Stimulated activated CD4-positive, alpha-beta T cell treated with anti-CD3 and anti-CD28 coated beads, Interleukin-4, amount 100 ng/mL, for 24 hours (primary cell): Measurements from ENCODE around the gene CDH1.
"Not testable (repeated sequence)": the region's sequence is repeated elsewhere in the genome, so short reads cannot be mapped to it uniquely, and the experiment has no call there.

Source experiments
- DNase-seq: peaks from one replicate; pipeline ENCODE4 v3.0.0-alpha.2; 2020

Gene CDH1

DNA sequence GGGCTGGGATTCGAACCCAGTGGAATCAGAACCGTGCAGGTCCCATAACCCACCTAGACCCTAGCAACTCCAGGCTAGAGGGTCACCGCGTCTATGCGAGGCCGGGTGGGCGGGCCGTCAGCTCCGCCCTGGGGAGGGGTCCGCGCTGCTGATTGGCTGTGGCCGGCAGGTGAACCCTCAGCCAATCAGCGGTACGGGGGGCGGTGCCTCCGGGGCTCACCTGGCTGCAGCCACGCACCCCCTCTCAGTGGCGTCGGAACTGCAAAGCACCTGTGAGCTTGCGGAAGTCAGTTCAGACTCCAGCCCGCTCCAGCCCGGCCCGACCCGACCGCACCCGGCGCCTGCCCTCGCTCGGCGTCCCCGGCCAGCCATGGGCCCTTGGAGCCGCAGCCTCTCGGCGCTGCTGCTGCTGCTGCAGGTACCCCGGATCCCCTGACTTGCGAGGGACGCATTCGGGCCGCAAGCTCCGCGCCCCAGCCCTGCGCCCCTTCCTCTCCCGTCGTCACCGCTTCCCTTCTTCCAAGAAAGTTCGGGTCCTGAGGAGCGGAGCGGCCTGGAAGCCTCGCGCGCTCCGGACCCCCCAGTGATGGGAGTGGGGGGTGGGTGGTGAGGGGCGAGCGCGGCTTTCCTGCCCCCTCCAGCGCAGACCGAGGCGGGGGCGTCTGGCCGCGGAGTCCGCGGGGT, at the start of gene CDH1:
Gene CDH1, plus strand, starts transcription at position 247 of the 684 bp plus-strand sequence. Its CDS starts 124 bp downstream, at position 371.
- no peak for DNase-seq

DNA sequence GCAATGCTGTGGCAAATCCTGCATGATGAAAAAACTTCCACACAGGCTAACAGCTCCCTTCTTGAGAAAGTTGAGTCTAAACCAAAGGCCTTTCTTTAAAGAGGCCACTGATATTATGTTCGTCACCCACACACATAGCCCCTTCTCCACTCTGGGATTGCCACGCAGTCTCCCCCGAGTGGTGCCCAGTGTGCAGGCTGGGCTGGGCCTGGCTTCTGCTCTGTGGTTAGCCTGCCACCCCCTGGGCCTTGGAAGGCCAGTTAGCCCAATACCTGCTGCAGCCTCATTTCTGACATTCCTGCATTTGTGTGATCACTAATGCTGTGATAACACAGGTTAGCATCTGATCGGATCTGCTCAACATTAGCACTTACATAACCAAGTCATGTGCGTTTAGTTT, 47.2 kb upstream of the CDH1 start:
- no peak for DNase-seq

DNA sequence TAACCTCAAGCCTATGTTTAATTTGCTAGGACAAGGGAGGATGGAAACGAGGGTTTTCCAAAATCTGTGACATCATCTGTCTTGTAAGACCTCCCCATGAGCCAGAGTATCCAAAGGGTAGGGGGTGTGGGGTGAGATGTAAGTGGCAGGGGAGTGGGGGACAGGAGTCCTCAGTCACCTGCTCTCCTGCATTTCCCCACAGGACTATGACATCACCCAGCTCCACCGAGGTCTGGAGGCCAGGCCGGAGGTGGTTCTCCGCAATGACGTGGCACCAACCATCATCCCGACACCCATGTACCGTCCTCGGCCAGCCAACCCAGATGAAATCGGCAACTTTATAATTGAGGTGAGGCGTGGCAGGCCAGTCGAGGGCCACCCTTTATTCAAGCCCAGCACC, 41.5 kb upstream of the CDH1 start:
- no peak for DNase-seq

DNA sequence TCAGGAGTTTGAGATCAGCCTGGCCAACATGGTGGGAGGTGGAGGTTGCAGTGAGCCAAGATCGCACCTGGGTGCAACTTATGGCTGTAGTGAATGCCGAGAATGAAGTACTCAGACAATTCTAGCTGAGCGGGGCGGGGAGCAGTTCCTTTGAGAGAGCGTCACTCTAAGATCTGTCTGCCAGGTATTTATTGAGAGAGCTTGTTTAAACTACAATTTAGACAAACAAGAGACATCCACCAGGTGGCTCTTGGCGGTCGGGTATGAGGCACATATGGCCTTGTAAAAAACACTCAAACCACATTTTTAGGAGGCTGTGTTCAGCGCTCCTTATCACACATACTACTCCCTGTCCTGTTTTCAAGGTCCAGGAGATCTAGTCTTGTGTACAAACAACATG, 40.6 kb upstream of the CDH1 start:
- DNase-seq, result no peak

DNA sequence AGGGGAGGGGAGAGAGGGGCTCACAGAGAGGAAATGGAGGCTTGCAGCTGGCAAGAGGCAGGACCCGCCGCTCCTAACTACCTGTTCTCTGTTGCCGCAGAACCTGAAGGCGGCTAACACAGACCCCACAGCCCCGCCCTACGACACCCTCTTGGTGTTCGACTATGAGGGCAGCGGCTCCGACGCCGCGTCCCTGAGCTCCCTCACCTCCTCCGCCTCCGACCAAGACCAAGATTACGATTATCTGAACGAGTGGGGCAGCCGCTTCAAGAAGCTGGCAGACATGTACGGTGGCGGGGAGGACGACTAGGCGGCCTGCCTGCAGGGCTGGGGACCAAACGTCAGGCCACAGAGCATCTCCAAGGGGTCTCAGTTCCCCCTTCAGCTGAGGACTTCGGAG, 39.0 kb upstream of the CDH1 start:
- DNase-seq, result no peak

DNA sequence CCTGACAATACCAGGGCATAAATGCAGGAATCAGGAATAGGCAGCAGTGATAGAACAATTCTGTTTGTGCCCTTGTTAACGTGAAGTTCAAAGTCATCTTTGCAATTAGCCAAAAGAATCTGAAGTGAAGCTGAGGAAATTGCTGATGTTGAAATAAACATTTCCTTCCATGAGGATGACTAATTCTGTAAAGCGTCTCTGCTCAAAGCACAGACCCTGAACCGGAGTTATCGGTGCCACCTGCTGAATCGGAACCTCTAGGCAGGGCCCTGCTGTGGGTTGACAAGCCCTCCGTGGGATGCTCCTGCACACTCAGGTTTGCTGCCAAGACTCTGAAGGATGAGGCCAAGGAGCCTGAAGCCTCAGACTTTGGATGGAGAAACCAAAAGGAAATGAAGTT, 37.0 kb upstream of the CDH1 start:
- no peak for DNase-seq

DNA sequence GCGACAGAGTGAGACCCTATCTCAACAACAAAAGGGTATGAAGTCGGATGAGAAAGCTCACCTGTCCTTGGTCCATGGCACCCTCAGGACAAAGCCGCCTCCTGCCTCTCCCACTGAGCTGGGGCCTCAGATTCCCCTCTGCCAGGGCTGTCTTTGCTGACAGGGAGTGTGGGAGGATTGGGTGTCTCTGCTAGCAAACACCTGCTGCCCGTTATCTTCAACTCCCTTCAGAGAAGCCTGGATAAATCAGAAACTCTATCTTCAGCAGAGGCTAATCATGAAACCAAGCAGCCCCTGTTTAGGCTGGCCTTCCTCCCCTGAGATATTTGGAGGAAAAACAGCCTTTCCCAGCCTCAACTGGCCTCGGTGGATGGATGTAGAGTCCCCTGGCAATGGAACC, 36.3 kb upstream of the CDH1 start:
- no peak for DNase-seq

DNA sequence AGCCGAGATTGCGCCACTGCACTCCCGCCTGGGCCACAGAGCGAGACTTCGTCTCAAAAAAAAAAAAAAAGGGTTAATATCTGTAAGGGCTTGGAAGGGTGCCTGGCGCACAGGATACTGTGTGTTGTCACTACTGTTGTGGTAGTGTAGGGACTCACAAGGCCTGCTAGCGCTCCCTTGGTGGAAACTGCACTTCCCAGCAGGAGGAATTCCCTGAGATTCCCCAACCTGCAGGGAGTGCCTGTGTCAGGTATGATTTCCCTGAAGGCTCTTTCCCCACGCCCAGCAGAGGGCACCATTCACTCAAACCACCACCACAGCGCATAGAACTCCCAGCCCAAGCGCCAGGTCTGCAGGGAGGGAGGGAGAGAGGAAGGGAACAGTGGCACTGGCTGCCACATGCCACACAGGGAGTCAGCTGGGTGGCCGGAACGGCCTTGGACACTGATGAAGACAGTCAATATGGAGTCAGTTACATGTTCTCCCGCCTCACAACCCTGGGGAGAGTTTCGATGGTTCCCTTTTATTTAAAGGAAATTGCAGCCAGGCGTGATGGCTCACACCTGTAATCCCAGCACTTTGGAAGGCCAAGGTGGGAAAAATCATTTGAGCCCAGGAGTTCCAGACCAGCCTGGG, 32.7 kb upstream of the CDH1 start:
- DNase-seq, result peak; percentile 72

DNA sequence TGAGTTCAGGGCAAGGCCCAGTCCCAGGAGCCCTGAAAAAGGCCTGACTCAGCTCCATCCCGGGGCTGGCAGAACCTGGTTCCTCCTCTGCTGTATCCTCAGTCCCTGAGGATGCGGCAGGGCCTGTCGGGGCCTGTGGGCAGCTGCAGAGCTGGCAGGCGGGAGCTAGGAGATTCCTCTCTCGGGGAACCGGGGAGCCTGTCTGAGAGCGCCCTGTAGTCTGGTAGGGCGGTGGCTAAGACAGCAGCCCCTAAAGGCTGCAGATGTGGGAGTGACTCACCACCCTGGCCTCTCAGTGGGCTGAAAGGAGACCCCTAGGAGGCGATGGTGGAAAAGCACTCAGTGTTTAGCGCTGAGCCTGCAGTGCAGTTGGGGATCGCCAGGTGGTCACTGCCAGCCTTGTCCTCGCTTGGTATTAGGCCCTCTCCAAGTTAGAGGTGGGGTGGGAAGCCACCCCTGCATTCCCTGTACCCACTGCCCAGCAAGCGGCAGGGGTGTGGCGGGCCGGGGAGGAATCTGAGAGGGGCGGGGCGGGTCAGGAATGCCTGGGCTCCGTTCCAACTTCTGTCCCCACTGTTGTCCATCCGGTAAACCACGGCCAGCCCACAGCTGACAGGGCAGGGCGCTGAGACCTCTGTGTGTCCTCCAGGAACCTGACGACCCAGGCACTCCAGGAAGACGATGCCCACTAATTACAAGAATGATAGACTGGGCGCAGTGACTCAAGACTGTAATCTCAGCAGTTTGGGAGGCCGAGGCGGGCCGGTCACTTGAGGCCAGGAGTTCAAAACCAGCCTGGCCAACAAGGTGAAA, 29.5 kb upstream of the CDH1 start:
- no peak for DNase-seq

DNA sequence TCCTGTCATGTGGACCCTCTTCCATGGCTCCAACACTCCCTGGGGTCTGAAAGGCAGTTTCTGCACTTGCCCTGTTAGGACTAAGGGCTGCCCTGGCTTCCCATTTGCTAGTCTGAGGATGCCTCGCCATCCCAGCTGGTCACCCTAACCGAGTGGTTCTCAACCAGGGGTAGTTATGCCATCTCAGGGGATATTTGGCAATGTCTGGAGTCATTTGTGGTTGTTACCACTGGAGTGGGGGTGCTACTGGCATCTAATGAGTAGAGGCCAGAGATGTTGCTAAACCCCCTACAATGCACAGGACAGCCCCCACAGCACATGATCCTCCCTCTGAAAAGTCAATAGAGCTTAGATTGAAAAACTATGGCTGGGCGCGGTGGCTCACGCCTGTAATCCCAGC, 26.9 kb upstream of the CDH1 start:
- DNase-seq, result no peak

DNA sequence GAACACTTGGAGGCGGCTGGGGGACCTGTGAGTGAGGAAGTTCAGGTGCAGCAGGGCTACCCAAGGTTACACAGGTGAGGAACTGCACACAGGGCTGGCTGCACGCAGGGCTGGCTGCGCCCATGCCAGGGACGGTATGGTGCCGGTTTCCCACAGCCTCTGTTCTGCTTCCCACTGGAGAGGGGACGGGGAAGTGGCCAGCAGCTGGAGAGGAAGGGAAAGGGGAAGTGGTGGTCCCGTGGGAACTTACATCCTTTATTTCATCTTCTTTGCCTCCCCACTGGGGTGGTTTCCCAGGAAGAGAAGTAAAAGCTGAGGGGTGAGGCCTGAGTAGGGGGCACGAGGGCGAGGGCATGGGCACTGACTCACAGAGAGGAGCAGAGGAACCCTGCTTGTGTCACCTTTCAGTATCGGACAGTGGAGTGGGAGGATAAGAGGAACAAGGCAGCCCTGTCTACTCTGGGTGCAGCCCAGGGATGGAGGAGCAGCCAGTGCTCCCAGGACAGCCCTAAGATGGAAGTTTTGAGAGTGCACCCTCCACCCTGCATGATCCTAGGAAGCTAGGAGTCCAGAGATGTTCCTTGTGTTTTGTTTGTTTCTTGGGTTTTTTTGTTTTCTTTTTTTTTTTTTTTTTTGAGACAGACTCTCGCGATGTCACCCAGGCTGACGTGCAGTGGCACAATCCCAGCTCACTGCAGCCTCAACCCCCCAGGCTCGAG, 25.5 kb upstream of the CDH1 start:
- DNase-seq, result no peak

DNA sequence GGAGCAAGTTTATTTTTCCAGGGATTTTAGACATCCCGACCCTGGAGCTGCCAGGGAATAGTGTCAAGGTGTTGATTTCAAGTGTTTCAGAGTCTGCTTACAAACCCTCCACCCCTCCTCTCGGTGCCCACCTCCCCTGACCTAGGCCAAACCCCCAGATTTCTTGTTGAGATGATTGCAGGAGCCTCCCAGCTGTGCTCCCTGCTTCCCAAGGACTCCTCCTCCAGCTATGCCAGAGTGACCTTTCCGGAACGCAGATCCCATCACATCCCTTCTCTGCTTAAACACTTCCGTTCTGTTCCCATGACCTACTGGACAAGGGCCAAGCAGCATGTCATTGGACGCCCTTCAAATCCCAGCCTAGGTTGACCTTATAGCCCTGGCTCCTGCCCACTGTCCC, 23.7 kb upstream of the CDH1 start:
- no peak for DNase-seq

DNA sequence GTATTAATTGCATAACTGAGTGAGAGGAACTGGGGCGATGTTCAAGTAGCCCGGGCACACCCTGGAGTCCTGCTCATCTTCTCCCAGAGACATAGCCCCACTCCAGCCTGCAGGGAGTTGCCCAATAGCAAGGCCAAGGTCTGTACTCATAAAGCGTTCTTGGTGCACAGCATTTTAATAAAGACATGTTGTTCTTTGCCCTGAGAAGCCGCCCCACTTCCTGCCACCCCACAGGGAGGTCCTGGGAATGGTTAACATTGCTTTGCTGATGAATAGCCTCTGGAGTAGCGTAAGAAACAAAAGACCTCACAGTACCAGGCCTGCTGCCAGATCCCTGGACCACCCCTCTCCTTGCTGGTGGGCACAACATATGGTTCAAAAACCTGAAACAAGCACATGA, 21.6 kb upstream of the CDH1 start:
- no peak for DNase-seq

DNA sequence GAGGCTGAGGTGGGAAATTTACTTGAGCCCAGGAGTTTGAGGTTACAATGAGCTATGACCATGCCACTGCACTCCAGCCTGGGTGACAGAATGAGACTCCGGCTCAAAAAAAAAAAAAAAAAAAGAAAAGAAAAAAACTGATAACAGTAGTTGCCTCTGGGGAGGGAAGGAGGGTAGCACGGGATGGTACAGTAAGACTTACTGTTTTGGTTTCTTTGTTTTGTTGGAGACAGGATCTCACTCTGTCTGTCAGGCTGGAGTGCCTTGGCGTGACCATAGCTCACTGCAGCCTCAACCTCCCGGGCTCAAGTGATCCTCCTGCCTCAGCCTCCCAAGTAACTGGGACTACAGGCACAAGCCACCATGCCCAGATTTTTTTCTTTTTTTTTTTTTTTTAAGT, 20.6 kb upstream of the CDH1 start:
- DNase-seq, result not testable (repeated sequence)

DNA sequence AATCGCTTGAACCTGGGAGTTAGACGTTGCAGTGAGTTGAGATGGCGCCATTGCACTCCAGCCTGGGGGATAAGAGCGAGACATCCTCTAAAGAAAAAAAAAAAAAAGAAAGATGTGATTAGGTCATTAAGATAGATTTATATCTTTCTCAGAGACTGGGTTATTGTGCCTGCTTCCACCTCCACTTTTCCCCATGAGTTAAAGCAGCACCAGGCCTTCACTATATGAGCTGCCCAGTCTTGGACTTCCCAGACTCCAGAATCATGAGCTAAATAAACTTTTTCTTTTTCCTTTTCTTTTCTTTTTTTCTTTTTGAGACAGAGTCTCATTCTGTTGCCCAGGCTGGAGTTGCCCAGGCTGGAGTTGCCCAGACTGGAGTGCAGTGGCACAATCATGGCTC, 19.4 kb upstream of the CDH1 start:
- DNase-seq, result no peak

DNA sequence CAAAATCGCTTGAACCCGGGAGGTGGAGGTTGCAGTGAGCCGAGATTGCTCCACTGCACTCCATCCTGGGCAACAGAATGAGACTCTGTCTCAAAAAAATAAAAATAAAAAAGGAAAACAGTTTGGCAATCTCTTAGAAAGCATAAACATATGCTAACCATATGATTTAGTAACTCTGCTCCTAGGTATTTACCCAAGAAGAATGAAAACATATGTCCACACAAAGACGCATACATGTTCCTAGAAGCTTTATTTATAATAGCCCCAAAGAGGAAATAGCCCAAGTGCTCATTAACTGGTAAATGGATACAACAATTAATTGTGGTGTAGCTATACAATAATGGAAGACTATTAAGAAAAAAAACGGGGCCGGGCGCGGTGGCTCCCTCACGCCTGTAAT, 18.5 kb upstream of the CDH1 start:
- no peak for DNase-seq

DNA sequence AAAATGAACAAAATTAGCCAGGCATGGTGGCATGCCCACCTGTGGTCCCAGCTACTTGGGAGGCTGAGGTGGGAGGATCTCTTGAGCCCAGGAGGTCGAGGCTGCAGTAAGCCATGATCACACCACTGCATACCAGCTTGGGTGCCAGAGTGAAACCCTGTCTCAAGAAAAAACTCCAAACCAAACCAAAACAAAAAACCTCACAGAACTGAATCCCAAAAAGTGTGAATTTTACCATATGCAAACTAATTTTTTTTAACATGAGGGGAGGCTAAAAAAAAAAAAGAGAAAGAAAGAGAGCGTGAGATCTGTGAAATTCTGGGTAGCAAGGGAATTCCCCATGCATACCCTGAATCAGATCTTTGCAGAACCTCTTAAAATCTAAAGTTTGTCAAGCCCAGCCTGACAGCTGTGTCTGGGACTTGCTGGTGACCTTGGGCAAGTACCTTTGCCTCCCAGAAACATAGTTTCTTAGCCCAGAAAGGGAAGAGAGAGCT, 17.1 kb upstream of the CDH1 start:
- DNase-seq, result peak; percentile 30

DNA sequence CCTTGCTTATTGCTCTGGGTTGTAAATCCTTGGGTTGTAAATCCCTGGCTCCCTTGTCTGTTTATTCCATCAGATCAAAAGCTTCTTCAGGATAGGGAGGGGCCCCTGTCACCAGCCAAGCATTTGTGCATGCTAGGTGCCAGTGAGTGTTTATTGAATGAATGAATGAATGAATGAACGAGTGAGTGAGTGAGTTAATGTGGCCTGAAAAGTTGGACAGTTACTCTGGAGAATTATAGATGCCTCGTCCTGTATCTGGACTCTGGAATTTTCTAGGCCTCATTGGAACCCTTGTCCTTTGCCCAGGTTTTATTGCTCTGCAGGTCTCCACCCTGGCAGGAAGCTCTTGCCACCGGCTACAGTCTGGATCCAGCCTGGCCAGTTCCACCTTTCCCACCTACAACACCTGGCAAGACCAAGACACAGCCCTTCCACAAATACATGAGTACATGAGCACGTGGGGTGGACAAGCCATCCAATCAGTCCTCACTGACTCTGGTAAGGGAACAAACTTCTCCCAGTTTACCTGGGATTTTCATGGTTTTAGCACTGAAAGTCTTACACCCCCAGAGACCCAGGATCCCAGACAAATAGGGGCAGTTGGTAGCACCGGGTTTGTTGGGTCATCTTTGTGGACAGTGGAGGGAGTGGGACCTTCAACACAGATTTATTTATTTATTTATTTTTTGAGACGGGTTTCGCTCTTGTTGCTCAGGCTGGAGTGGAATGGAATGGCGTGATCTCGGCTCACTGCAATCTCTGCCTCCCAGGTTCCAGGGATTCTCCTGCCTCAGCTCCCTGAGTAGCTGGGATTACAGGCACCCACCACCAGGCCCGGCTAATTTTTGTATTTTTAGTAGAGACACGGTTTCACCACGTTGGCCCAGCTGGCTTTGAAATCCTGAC, 14.7 kb upstream of the CDH1 start:
- DNase-seq, result no peak

DNA sequence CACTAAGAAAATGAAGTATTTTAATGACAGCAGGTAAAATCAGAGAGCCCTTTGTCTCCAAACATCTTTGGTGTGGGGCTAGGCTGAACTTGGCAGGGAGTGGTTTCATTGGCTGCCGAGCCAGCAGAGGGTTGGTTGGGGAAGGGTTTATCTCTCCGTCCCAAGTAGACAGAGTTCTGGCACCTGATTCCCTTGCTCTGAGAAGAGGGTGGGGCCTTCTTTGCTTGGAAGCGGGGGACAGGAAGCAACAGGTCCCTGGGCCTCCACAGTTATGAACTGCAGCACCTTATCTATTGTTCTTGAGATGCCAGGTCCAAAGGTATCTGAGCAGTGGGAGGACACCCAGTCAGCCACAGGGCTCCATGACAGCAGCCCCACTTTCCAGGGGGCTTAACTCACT, 12.3 kb upstream of the CDH1 start:
- no peak for DNase-seq

DNA sequence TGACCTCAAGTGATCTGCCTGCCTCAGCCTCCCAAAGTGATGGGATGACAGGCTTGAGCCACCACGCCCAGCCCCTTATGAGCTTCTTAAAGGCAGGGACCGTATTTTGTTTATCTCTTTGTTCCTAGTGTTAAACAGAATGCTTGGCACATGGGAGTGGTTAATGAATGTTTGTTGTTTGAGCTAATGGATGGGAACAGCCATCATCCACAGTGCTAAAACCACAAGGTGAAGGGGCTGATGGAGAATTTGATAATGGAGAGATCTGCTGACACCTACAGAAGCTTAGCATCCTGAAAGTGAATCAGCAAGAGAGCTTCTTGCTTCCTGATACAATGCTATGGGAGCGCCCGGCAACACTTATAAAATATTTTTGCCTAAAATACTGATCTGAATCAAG, 8.6 kb upstream of the CDH1 start:
- DNase-seq, result no peak

DNA sequence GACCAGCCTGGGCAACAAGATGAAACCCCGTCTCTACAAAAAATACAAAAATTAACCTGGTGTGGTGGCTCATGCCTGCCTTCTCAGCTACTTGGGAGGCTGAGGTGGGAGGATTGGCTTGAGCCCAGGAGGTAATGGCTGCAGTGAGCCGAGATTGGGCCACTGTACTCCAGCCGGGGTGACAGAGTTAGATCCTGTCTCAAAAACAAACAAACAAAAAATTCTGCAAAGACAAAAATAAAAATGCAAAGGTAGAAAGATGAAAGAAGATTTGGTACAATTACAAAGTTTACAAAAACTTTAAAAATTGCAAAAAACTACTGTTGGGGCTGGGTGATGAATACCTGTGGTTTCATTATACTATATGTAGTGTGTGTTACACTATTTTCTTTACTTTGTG, 5.5 kb upstream of the CDH1 start:
- no peak for DNase-seq

DNA sequence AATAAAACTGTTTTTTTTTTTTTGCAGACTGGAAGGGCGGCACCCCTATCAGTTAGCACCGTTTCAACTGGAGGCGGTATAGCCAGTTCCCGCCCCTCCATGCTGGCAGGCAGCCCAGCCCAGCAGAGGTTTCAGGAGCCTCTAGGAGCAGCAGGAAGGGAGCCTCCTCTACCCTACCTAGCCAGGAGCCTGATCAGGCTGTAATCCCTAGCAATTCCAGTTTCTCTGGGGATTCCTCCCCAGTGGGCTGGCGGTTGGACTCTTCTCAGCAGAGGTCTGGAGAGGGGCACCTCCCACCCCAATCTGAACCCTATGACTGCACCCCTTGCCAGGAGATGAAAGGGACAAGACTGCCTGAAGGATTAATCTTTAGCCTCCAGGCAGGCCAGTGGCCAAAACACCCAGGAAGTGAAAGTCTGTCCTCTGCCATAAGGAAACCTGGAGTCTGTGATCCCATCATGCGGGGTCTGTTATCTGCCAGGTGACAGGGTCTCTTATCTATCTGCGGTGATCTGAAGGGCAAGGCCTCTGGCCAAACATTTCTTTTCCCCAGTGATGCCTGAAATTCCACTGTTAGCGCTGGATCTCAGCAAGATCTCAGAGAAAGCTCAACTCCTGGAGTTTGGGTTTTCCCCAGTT, 4.9 kb upstream of the CDH1 start:
- DNase-seq, result no peak
